HG03571 (cell line): ENCODE results near the gene STK16.
"Not testable (repeated sequence)": the region's sequence is repeated elsewhere in the genome, so short reads cannot be mapped to it uniquely, and the experiment has no call there.

Source experiments
- ATAC-seq: cut with Tn5 transposase; IDR thresholded peaks from one replicate; pipeline ENCODE4 v1.9.1; 2021; ENCODE audit not compliant: unreplicated experiment

Gene STK16

GRCh38 chr2:219286436-219287115 lies 41.3 kb downstream of the STK16 start:
- ATAC-seq, result no peak

GRCh38 chr2:219287116-219287440 lies 41.8 kb downstream of the STK16 start:
- ATAC-seq, result not testable (repeated sequence)

- no peak for ATAC-seq
Measured at GRCh38 chr2:219287580-219288265, 42.4 kb downstream of the STK16 start.

GRCh38 chr2:219289195-219289536 lies 43.9 kb downstream of the STK16 start:
- ATAC-seq, result no peak

GRCh38 chr2:219289537-219290361 lies 44.5 kb downstream of the STK16 start:
- no peak for ATAC-seq

- no peak for ATAC-seq
Measured at GRCh38 chr2:219290381-219291171, 45.3 kb downstream of the STK16 start.

GRCh38 chr2:219291394-219291793 lies 46.1 kb downstream of the STK16 start:
- ATAC-seq, result no peak

- ATAC-seq, result no peak
Measured at GRCh38 chr2:219291910-219292490, 46.7 kb downstream of the STK16 start.

GRCh38 chr2:219292616-219293015 lies 47.3 kb downstream of the STK16 start:
- ATAC-seq, result no peak

GRCh38 chr2:219293736-219294231 lies 48.5 kb downstream of the STK16 start:
- ATAC-seq, result no peak

GRCh38 chr2:219294356-219295351 lies 49.4 kb downstream of the STK16 start:
- ATAC-seq, result peak; percentile 89

- ATAC-seq, result no peak
Measured at GRCh38 chr2:219296142-219296541, 50.9 kb downstream of the STK16 start.

- no peak for ATAC-seq
Measured at GRCh38 chr2:219296631-219297391, 51.5 kb downstream of the STK16 start.

GRCh38 chr2:219297766-219298456 lies 52.6 kb downstream of the STK16 start:
- ATAC-seq, result no peak

GRCh38 chr2:219298759-219299371 lies 53.6 kb downstream of the STK16 start:
- no peak for ATAC-seq

- no peak for ATAC-seq
Measured at GRCh38 chr2:219299372-219299760, 54.1 kb downstream of the STK16 start.
